Transverse colon (tissue), 3 donors: ENCODE measurements around the gene UCHL3.

Experiments used
- CTCF ChIP-seq, 5 experiments: fragments of 200-600 bp in 3 of 5; fragments of 450-650 bp in 2 of 5; sonication (generic) in 3 of 5; IDR thresholded peaks; 1 replicate in 2 of 5; 2 replicates in 3 of 5; pipeline ENCODE4 v1.5.1; 2016 to 2017; ENCODE audit warnings: antibody characterized with exemption in 5 of 5, inconsistent platforms in 3 of 5, mild to moderate bottlenecking in 2 of 5, moderate library complexity in 1 of 5
- EP300 ChIP-seq: sonication (generic); formaldehyde crosslinking; IDR thresholded peaks from one replicate; pipeline ENCODE4 v1.6.1; 2017; ENCODE audit warnings: antibody characterized with exemption, low read depth

GRCh38 chr13:75596657-75597182 lies 47.1 kb downstream of the UCHL3 start:
- TF ChIP-seq CTCF (IDR thresholded peaks at IDR 0.05) (no peak), EP300 (no peak)
